DOHH2 (cell line): Measurements from ENCODE around the gene GMPS.

Experiments
- CTCF ChIP-seq: fragments of 200-600 bp; sonication (generic); IDR thresholded peaks from one replicate; pipeline ENCODE4 v1.5.1; 2014; ENCODE audit warnings: antibody characterized with exemption, mild to moderate bottlenecking, low read depth, low read length; ENCODE audit not compliant: poor library complexity, severe bottlenecking
- EZH2phosphoT487 ChIP-seq: fragments of 200-600 bp; sonication (generic); IDR thresholded peaks from 2 replicates; pipeline ENCODE4 v1.6.1; 2017; ENCODE audit warnings: borderline replicate concordance, mild to moderate bottlenecking, antibody characterized with exemption, low read length, moderate library complexity, mixed read lengths

DNA sequence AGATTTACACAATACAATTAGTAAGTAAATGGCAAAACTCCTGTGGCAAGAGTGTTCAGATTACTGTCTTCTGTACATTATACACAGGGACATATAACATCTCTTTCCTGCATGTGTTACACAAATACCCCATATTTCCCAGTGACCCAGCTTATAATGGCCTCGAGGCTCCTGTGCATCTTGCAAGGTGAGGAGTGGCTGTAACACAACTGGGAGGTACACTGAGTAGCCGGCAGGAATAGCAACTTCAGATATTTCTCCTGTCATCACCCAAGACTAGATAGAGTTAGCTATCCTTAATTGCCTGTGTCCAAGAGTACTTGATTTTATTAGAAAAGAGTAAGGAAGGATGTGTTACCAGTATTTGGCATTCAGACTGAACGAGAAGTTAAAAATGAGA, 5.6 kb downstream of the GMPS start:
- TF ChIP-seq CTCF (no peak), EZH2phosphoT487 (no peak)
